ENCODE results near the gene ELK4. TPM values are rescaled to one million over a fixed set of nuclear protein-coding genes. Genes with fewer than 3 reads are reported as not detected.

Gene ELK4
- total and polyA plus RNA-seq, 2 of the 13 experiments (the other 11 are each of a cell fraction or from before 2014, with no cell fraction given), result 8.3 to 13.1 TPM

GRCh38 chr1:205631768-205632668 lies at the start of gene ELK4 (continued):
- no peak for TF ChIP-seq ZBTB33 (CRISPR knock-in tag; IDR thresholded peaks at IDR 0.05)
- no peak for TF ChIP-seq ZHX1 (CRISPR knock-in tag; IDR thresholded peaks at IDR 0.05; ENCODE audit: low read depth)
- peak; percentile 65 for TF ChIP-seq SP2 (CRISPR knock-in tag; IDR thresholded peaks at IDR 0.05)
- no peak for TF ChIP-seq CHCHD3 (CRISPR knock-in tag; IDR thresholded peaks at IDR 0.05)
- no peak for TF ChIP-seq MTERF4 (CRISPR knock-in tag; IDR thresholded peaks at IDR 0.05)
- no peak for TF ChIP-seq PRPF4 (IDR thresholded peaks at IDR 0.05; ENCODE audit: low read depth, low read length, poor library complexity, severe bottlenecking)
- TF ChIP-seq SALL1 (CRISPR knock-in tag; IDR thresholded peaks at IDR 0.05), result peak; percentile 77
- TF ChIP-seq ETV5 (CRISPR knock-in tag; IDR thresholded peaks at IDR 0.05; ENCODE audit: borderline replicate concordance), result peak; percentile 84
- TF ChIP-seq ZNF430 (CRISPR knock-in tag; IDR thresholded peaks at IDR 0.05), result peak; percentile 90; the same call in 1 of the 2 replicates
- 0 out of 2 replicates have a peak, but pooled peaks have one; percentile 68 for TF ChIP-seq KLF9 (CRISPR knock-in tag; IDR thresholded peaks at IDR 0.05; ENCODE audit: low read depth)
- peak; percentile 20; the same call in 1 of the 2 replicates for TF ChIP-seq HDAC2 (CRISPR knock-in tag; IDR thresholded peaks at IDR 0.05)
- TF ChIP-seq ATRX (CRISPR knock-in tag; IDR thresholded peaks at IDR 0.05; ENCODE audit: borderline replicate concordance), result no peak
- no peak for TF ChIP-seq CSRNP2 (CRISPR knock-in tag; conservative IDR thresholded peaks at IDR 0.05; ENCODE audit: low read depth)
- peak; percentile 93; the same call in 1 of the 2 replicates for TF ChIP-seq NFKB2 (CRISPR knock-in tag; IDR thresholded peaks at IDR 0.05; ENCODE audit: borderline replicate concordance)
- no peak for TF ChIP-seq MATR3 (CRISPR knock-in tag; IDR thresholded peaks at IDR 0.05)
- peak; percentile 89 for TF ChIP-seq BCL3 (CRISPR knock-in tag; IDR thresholded peaks at IDR 0.05)
- no peak for TF ChIP-seq ZNF674 (CRISPR knock-in tag; IDR thresholded peaks at IDR 0.05; ENCODE audit: low read depth)
- no peak for TF ChIP-seq SRSF4 (IDR thresholded peaks at IDR 0.05; ENCODE audit: low read depth, low read length, poor library complexity, severe bottlenecking)
- peak; percentile 70 for TF ChIP-seq GATAD2A (CRISPR knock-in tag; IDR thresholded peaks at IDR 0.05)
- no peak for TF ChIP-seq HNRNPH1 (optimal IDR thresholded peaks at IDR 0.05; ENCODE audit: low read depth, low read length)
